Right kidney (tissue), 9 donors: ENCODE results near the gene GTF2H2.
"Not testable (repeated sequence)": the region's sequence is repeated elsewhere in the genome, so short reads cannot be mapped to it uniquely, and the experiment has no call there.

ENCODE experiments used
- DNase-seq: peaks from one replicate; pipeline ENCODE4 v3.0.0-alpha.2; 2016
- long read RNA-seq, 8 donors: transcript quantifications; one replicate each; lab custom pipeline, GENCODE V29; 2026

GTF2H2 gene
- long read RNA-seq, donor 1, partial matches to known transcripts: 0 of 5 reads
- long read RNA-seq, donor 1, other reads (novel, unspliced or antisense): 0 of 5 reads
- long read RNA-seq, donor 2, full-length matches to known transcripts: 2 of 2 reads
- long read RNA-seq, donor 2, partial matches to known transcripts: 0 of 2 reads
- long read RNA-seq, donor 2, other reads (novel, unspliced or antisense): 0 of 2 reads
- long read RNA-seq, donor 3, partial matches to known transcripts: 0 of 1 reads
- long read RNA-seq, donor 3, other reads (novel, unspliced or antisense): 0 of 1 reads
- long read RNA-seq, donor 4, full-length matches to known transcripts: 4 of 4 reads
- long read RNA-seq, donor 4, partial matches to known transcripts: 0 of 4 reads
- long read RNA-seq, donor 4, other reads (novel, unspliced or antisense): 0 of 4 reads
- long read RNA-seq, donor 5, full-length matches to known transcripts: 2 of 2 reads
- long read RNA-seq, donor 5, partial matches to known transcripts: 0 of 2 reads
- long read RNA-seq, donor 5, other reads (novel, unspliced or antisense): 0 of 2 reads
- long read RNA-seq, donor 6, full-length matches to known transcripts: 1 of 1 reads
- long read RNA-seq, donor 6, partial matches to known transcripts: 0 of 1 reads
- long read RNA-seq, donor 6, other reads (novel, unspliced or antisense): 0 of 1 reads
- long read RNA-seq, donor 7, partial matches to known transcripts: 0 of 2 reads
- long read RNA-seq, donor 7, other reads (novel, unspliced or antisense): 0 of 2 reads
- long read RNA-seq, donor 8, partial matches to known transcripts: 0 of 1 reads
- long read RNA-seq, donor 8, other reads (novel, unspliced or antisense): 0 of 1 reads

DNA sequence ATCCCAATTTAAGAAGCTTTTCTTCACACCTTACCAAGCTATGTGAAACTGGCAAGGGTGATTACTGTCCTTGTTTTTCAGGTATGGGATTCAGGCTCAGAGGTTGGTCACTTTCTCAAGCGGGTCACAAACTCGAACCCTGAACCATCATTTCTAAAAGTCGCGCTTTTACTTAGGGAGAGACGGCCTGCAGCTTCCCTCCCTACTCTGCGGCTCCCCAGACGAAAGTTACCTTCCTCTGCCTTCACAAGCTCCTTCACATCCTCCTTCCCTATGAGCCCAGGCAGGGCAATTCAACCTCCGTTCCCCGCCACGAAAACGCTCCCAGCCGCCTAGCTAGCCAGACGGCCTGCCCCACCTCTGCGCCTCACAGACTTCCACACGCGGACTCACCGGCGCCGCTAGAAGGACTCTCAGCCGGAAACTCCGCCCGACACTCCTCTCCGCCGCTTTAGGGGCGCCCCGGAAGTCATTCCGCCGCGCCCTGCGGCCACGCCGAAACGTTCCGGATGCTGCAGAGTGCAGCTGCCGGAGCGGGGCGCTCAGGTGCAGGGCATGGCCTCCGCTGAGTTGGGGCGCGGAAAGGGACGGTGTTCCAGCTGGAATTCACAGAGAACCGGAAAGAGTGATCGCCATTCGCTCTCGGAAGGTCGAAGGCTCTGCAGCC, at the start of gene GTF2H2:
TSS of gene GTF2H2 (minus strand) at position 415 of the 667 bp plus-strand sequence. CDS start 4,913 bp downstream, outside the sequence.
- not testable (repeated sequence) for DNase-seq

- DNase-seq: not testable (repeated sequence)
Measured at GRCh38 chr5:71109730-71110275, 42.3 kb upstream of the GTF2H2 start.

DNA sequence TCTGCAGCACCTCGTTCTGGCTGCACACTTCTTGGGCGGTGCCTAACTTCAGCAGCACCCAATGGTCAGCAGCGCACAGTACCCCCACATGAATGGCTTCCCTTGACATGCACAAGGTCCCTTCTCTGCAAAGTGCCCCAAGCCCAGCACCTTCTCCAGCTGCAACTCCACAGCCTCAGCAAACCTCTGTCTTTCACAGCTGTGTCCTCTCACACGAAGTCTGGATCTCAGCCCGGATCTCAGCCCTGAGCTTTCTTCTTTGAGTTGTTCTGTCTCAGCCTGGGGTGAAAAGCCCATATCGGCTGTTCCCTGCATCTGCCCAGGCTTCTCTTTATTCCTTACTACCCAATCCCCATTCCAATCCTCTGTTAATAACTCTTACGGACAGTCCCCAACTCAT, 32.5 kb upstream of the GTF2H2 start:
- not testable (repeated sequence) for DNase-seq

GRCh38 chr5:71097930-71098203, 30.4 kb upstream of the GTF2H2 start:
- not testable (repeated sequence) for DNase-seq

GRCh38 chr5:71097173-71097929, 29.9 kb upstream of the GTF2H2 start:
- DNase-seq: not testable (repeated sequence)

DNA sequence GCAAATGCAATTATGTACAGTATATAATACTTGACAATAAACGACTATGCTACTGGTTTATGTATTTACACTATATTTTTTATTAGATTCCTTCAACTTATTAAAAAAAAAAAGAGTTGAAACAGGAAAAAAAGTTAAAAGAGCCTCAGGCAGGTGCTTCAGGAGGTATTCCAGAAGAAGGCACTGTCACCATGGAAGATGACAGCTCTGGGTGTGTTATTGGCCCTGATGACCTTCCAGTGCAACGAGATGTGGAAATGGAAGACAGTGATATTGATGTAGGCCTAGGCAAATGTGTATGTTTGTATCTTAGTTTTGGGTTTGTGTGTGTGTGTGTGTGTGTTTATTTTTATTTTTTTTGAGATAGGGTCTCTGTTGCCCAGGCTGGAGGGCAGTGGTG, 22.3 kb upstream of the GTF2H2 start:
- DNase-seq: not testable (repeated sequence)

- DNase-seq: not testable (repeated sequence)
Measured at GRCh38 chr5:71088754-71089153, 21.3 kb upstream of the GTF2H2 start.

GRCh38 chr5:71086145-71086544, 18.7 kb upstream of the GTF2H2 start:
- not testable (repeated sequence) for DNase-seq

DNA sequence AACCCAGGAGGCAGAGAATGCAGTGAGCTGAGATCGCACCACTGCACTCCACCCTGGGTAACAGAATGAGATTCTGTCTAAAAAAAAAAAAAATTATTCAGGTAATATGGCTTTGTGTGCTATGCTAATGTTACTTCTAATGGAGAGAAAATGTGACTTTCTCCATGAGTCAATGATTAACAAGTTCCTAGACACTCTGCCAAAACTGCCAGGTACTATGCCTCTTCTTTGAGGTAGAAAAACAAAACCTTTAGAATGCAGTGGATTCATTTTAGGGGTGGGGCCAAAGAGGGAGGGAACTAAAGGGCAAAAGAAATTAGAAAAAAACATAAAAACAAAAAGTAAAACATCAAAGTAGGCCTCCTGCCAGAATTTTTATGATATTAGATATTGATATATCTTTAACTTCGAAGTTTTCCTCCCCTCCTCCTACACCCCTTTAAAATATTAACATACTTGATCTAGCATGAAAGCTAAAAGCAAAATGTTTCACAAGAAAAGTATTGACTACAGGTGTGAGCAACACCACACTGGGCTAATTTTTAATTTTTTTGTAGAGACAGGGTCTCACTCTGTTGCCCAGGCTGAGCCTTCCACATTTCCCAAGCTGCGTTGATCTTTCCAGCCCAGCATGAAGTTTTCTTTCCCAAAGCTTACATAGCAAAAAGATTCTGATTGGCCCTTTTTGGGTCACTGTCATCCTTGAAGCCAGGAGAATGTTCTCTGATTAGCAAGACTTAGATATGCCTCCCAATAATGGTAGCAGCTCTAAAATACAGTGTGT, 17.0 kb upstream of the GTF2H2 start:
- DNase-seq: not testable (repeated sequence)

GRCh38 chr5:71082898-71083297, 15.4 kb upstream of the GTF2H2 start:
- not testable (repeated sequence) for DNase-seq

DNA sequence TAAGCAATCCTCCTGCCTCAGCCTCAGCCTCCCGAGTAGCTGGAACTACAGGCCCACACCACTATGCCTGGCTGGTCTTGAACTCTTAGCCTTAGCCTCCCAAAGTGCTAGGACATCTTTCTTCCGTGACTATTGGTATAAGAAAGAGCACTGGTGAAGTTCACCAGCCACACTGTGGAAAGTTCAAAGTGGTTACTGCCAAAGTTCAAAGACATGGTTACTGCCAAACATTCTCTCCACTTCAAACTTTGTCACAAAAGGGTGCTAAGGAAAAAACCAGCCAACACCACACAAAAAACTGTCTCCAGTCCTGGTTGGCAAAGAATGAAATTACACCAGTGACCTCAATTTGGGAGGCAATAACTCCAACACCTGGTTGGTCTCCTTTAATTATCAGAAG, 14.9 kb upstream of the GTF2H2 start:
- not testable (repeated sequence) for DNase-seq

- DNase-seq: not testable (repeated sequence)
Measured at GRCh38 chr5:71061322-71061721, 6.2 kb downstream of the GTF2H2 start.

DNA sequence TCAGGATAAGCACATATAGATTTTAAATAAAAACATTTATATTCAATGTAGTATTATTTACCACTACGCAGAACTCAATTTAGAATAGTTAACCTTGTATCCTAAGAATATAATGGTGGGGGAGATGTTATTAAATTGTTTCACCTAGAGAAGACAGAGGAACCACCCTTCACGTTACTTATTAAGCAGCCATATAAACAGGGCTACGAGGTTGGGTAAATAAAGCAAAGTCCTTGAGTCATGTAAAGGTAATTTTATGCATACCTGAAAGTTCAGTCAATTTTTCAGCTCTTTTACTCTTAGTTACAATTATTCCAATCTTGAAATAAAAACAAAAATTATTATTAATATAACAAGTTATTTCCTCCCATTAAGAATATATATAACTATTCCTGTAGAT, 8.1 kb downstream of the GTF2H2 start:
- not testable (repeated sequence) for DNase-seq

- not testable (repeated sequence) for DNase-seq
Measured at GRCh38 chr5:71044808-71045207, 22.7 kb downstream of the GTF2H2 start.

GRCh38 chr5:71044128-71044527, 23.3 kb downstream of the GTF2H2 start:
- not testable (repeated sequence) for DNase-seq

GRCh38 chr5:71031046-71031776, 36.3 kb downstream of the GTF2H2 start:
- not testable (repeated sequence) for DNase-seq

GRCh38 chr5:71025289-71025953, 42.1 kb downstream of the GTF2H2 start, which contains the start of gene NAIP:
TSS of gene NAIP (minus strand) at chr5:71025339. CDS start at chr5:71012915, 12,424 bp downstream.
- not testable (repeated sequence) for DNase-seq

GRCh38 chr5:71020643-71021042, 46.8 kb downstream of the GTF2H2 start:
- DNase-seq: not testable (repeated sequence)

GRCh38 chr5:71018376-71019005, 49.0 kb downstream of the GTF2H2 start:
- not testable (repeated sequence) for DNase-seq
